ENCODE data around the gene RREB1.
A peak's percentile ranks its signal among the peaks of the same experiment; 100 is the strongest.

RREB1 gene

DNA sequence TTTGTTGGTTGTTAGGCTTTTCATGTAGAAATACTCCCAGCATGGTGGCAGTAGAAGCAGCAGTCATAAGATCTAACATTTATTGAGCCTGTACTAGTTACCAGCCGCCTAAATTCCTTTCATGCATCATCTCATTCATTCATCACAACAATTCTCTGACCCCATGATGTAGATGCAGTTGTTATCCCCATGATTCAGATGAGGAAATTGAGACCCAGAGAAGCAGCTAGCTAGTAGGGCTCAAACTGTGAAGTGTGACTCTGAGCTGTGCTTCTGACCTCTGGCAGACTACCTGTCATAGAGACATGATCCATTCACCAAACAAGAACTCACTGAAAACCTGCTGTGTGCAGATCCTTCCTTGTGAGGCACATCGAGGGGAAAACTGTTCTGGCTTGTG lies 16.9 kb downstream of the RREB1 start:
- no peak for DNase-seq (ENCODE audit: low spot score)

- DNase-seq (ENCODE audit: low spot score) = no peak
These were observed 17.5 kb downstream of the RREB1 start for GRCh38 chr6:7125290-7125689.

DNA sequence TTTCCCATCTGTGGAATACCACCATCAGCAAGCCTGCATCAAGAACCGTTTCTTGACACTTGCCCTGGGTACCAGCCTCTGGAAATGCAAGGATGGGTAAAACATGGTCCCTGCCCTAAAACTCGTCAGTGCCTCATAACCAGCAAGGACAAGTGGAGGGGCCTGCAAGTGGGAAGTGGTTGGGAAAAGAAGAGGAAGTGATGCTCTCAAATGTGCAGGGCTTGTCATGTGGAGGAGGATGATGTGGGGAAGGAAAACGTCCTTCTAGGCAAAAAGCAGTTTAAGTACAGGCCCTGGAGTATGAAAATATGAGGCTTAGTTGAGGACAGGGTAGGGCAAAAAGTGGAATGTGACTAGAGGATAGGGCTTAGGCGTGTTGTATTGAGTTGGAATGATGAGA lies 19.0 kb downstream of the RREB1 start:
- no peak for DNase-seq (ENCODE audit: low spot score)

DNA sequence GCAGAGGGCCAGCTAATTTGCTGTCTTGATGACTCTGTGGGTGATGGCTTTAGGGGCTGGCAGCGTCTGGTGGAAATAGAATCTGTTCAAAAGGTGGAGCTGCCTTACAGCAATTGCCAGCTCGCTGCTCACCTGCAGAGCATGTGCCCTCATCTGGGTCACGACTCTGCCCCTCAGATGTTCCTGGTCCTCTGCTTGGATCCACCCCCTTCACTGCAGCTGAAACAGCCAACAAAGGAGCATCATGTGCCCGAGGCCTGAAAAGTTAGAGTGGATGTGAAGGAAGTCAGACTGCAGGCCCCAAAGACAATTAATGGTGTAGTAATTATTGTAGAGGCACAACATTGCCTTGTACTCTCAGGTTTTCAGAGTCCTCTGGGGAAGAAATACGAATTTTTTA lies 19.9 kb downstream of the RREB1 start:
- no peak for DNase-seq (ENCODE audit: low spot score)

GRCh38 chr6:7129360-7129759 lies 21.6 kb downstream of the RREB1 start:
- no peak for DNase-seq (ENCODE audit: low spot score)

- DNase-seq (ENCODE audit: low spot score) = peak; percentile 77
These were observed 22.2 kb downstream of the RREB1 start for GRCh38 chr6:7129784-7130569.

- DNase-seq (ENCODE audit: low spot score) = no peak
These were observed 23.6 kb downstream of the RREB1 start for GRCh38 chr6:7131390-7131789.

DNA sequence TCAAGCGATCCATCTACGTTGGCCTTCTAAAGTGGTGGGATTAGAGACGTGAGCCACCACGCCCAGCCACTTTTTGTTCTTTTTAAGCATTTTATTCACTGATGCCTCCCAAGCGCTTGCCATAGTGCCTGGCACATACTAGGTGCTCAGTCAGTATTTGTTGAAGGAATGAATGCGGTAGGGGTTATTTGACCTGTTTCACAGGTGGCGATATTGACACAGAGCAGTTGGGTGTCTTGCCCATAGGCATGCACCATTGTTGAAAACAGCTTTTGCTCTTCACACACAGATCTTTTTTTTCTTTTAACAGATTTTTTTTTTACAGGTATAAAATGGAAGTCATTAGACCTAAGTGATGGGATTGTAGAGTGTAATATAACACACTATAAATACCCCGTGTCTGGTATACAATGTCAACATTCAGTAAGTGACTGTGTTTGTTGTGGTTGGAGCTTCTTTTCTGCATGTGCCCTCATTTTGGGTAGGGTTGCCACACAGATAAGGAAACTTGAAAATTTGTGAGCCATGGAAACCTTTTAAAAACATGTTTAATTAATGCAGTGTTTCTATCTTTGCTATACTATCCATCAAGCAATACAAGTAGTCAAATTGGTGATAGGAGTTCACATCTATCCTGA lies 24.8 kb downstream of the RREB1 start:
- DNase-seq (ENCODE audit: low spot score) = no peak

DNA sequence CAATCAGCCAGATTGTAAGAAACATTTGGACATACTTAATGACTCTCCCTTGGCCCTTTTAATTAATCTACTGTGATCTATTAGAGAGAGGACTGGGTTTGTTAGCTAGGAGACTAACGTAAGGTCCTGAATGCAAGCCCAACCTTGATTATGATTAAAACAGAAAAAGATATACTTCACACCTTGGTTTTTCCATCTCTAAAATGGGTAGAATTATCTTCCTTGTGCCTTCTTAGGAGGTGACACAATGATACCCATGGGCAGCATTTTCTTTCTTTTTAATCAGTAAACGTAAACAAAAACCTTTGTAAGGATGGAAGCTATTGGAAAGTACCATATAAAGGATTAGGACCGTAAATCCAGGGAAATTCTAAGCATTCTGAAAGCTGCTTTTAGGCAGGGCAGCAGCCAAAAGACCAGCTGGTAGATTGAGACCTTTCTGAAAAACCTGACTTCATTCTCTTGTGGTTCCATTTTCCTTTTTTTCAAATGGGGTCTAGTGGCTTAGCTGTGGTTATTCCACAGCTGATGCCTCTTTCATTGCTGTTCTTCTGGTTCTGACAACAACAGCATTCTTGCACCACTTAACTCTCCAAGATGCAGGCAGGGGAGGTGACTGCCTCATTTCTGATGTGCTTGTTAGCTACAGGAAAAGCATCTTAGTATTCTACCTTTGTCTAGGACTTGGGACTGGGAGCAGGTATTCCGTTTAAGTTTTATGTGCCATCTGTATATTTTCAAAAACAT lies 27.4 kb downstream of the RREB1 start:
- no peak for DNase-seq (ENCODE audit: low spot score)

DNA sequence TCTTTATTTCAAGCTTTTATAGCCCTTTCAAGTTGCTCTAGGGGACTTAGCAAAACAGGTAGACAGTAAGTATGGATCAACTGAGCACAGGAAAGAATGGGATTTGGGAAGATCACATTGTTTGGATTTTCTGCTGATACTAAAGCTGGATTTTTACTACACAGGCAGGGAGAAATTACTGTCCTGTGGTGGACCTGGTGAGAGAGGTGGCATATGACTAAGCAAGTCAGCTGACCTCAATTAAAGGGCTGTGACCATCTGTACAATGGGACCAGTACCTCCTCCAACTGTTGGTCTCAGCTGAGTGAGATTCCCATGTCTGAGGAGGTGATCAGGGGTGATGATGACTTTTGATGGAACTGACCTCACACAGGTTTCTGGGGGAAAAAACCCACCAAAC lies 28.0 kb downstream of the RREB1 start:
- DNase-seq (ENCODE audit: low spot score) = no peak

DNA sequence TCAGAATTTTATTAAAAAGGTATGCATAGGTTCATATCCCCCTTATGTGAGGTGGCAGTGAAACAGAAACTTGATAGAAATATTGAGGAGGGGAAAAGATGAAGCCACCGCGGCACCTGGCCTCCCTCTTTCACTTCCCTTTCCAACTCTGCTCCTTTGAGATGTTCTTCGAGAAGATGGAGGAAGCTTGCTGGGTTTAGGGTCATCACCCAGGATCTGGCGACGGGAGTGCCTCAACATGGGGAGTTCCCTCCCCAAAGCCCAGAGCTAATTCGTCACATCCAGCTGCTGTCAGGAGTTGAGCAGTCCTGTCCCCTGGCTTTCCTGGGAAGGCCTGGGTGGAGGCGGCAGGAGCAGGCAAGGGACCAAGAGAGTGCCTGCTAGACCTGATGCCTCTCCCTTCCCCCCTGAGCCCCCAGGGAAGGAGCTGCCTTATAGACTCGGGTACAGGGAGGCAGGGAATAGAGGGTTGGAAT lies 29.1 kb downstream of the RREB1 start:
- DNase-seq (ENCODE audit: low spot score) = no peak

DNA sequence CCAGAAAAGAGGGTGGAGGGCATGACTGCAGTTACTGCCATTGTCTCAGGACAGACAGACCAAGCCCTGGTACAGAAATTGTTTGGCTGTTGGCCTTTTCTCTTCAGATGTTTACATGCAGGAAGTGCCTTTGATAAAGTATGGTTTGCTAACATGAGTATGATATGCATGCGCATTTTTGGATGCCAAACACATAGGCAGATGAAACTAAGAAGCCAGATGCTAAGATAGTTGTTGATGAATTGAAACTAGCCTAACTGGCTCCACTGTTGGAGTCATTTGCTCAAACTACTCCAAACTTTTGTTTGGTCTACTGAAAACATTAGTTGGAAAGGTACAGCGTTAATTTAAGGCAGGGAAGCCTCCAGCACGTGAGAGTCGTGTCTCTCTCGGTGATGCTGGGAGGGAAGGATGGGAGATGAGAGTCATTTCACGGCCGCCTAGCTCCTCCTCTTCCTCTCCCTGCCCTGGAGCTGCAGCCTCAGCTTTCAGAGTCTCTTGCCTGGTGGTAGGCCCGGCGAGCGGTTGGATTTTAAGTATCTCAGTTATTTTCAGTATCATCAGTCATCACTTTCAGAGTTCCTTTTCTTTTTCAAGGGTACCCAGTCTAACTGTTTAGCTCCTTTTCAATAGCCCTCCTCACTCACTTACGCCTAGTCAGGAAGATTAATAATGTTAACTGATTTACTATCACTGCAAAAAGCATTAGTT lies 29.7 kb downstream of the RREB1 start:
- DNase-seq (ENCODE audit: low spot score) = peak; percentile 79

GRCh38 chr6:7138046-7138531 lies 30.3 kb downstream of the RREB1 start:
- DNase-seq (ENCODE audit: low spot score) = peak; percentile 30

GRCh38 chr6:7138921-7139358 lies 31.2 kb downstream of the RREB1 start:
- DNase-seq (ENCODE audit: low spot score) = no peak

DNA sequence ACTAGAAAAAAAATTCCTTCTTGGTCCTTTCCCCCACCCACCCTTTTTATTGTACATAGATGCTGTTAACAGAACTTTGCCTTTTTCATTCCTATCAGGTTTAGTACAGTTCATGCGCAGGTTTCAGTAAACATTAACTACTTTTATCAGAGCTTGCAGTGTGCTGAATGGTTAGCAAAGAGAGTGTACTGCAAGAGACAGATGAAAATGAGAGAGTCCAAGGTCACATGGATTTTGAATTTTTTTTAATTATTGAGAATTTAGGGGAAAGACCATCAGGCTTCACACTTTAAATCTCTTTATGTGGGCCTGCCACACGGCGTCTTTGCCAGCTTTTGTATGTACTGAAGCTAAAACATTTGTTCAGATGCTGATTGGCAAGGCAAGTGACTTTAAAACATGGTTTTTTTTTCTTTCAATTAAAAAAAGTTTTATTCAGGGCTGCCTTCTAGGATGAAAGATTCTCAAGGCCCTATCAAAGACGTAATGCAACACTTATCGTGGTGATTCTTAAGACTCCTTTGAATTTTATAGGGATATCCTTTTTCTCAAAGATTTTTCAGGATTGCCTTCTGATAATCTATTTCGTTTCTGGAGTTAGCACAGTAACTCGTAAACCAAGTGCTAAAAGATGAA lies 32.2 kb downstream of the RREB1 start:
- DNase-seq (ENCODE audit: low spot score) = no peak

DNA sequence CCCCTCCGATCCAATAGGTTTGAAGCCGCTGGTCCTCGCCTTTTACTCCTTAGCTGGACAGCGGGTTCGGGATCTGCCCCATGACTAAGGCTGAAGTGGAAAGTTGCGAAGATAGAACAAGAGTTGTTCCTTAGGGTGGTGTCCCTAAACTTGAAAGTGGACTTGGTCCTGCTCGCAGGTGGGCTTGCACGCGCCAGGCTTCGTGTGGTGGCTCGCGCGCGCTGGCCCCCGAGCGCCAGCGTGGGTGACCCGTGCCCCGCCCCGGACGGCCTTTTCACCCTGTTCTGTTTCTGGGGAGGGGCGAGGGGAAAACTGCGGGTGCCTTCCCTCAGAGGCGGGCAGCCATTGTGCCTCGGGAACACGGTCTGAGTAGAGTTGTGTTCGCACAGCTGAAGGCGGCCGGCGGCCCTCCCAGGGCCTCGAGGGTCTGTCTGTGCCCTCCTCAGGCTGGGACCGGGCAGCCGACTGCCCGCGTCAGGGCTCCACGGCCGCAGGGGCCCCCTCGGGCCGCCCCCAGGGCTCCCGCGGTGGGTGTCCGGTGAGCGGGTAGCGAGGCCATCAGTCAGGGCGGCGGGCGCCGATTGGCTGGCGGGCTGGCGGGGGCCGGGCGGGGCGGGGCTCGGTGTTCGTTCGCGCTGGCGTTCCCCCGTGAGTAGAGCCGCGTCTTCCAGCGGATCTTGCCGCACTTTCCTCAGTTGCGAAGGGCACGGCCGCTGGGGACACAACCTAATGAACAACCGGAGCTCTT lies 33.0 kb downstream of the RREB1 start:
- DNase-seq (ENCODE audit: low spot score) = peak; percentile 97

DNA sequence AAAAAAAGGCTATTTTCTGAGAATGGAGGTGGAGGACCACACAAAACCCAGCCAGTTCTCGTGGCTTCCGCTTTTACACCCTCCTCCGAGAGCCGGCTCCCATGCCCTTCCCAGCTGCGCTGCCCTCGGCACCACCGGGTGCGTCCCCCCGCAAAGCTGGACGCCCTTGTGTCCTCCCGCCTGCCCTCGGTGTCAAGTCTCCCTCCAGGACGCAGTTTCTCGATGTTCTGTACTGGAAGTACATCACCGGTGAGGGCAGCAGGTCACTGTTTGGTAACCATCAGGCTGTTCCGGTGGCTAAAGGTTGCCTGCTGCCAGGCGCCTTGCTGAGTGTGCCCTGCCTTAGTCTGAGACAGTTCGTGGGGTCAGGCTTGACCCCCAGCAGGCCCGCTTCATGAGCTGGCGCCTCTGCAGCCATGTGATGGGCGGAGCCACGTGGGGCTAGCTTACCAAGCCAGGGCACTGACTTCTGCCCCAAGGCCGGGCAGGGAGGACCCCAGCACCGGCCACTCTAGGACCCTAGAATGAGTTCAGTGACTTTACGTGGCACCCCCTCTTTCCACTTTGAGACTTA lies 34.6 kb downstream of the RREB1 start:
- no peak for DNase-seq (ENCODE audit: low spot score)

GRCh38 chr6:7142918-7143475 lies 35.2 kb downstream of the RREB1 start:
- DNase-seq (ENCODE audit: low spot score) = no peak

DNA sequence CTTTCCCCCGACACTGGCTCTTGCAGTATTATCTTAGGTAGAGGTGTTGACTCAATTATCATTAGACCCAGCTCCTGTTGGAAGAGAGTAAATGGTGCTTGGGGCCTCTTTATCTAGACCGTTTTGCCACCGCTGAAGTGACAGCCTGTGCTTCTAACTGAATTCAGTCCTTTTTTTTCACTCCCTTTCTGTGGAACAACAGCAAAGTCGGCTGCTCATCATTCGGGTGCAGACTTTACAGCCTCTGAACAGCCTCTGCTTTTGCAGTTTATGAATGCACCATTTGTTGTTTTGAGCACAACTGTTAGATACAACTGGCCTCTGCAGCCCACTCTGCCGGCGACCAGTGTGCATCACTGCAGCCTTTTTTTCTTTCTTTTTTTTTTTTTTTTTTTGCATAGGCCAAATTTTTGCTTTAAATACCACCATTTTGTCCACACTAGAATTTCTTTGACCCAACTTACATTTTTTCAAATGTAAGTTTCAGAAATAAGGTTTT lies 35.8 kb downstream of the RREB1 start:
- no peak for DNase-seq (ENCODE audit: low spot score)

All from AG20443 (cell line).